Kidney (tissue), 14 donors: ENCODE results near the gene SYTL4. TPM values are rescaled to one million over a fixed set of nuclear protein-coding genes. Genes with fewer than 3 reads are reported as not detected.

ENCODE experiments used
- DNase-seq, 5 donors: peaks; one replicate each; pipeline ENCODE4 v3.0.0-alpha.2; 2013 to 2020
- FAIRE-seq: peaks from 2 replicates; lab custom pipeline; 2012; peaks lifted over from hg19 to GRCh38; lab: Jason Lieb, UNC
- H3K27ac ChIP-seq, 2 donors: one replicate each; pipeline ENCODE4 v1.7.0; 2013; ENCODE audit warnings: low read depth in 2 of 2, low read length in 2 of 2, inconsistent platforms in 1 of 2
- H3K27me3 ChIP-seq: one replicate; pipeline ENCODE4 v1.7.1; 2013; ENCODE audit warnings: low read length, inconsistent platforms; ENCODE audit not compliant: control insufficient read depth, insufficient read depth
- H3K36me3 ChIP-seq, 3 donors: one replicate each; pipeline versions ENCODE4 v1.7.0 to v1.7.1; 2013; ENCODE audit warnings: low read length in 3 of 3, control low read depth in 1 of 3, inconsistent platforms in 1 of 3; ENCODE audit not compliant: insufficient read depth in 3 of 3, control insufficient read depth in 2 of 3
- H3K4me1 ChIP-seq, 3 donors: one replicate each; pipeline versions ENCODE4 v1.7.0 to v1.7.1; 2013; ENCODE audit warnings: low read length in 3 of 3, inconsistent platforms in 1 of 3, low read depth in 1 of 3; ENCODE audit not compliant: control insufficient read depth in 2 of 3, insufficient read depth in 2 of 3
- H3K4me3 ChIP-seq, 3 donors: one replicate each; pipeline versions ENCODE4 v1.7.0 to v1.8.1; 2013; ENCODE audit warnings: low read length in 3 of 3, control low read depth in 1 of 3, inconsistent platforms in 1 of 3
- H3K9ac ChIP-seq, 3 donors: one replicate each; pipeline versions ENCODE4 v1.7.0 to v1.7.1; 2013; ENCODE audit warnings: low read length in 3 of 3, control low read depth in 1 of 3, inconsistent platforms in 1 of 3
- H3K9me3 ChIP-seq, 3 donors: one replicate each; pipeline versions ENCODE4 v1.7.0 to v1.7.1; 2013; ENCODE audit warnings: low read length in 3 of 3, control low read depth in 1 of 3, inconsistent platforms in 1 of 3; ENCODE audit not compliant: control insufficient read depth in 2 of 3, insufficient read depth in 1 of 3
- CTCF ChIP-seq: IDR thresholded peaks from 3 replicates; pipeline ENCODE4 v1.5.1; 2012; ENCODE audit warnings: mild to moderate bottlenecking, moderate library complexity, borderline replicate concordance; ENCODE audit not compliant: insufficient read depth; ENCODE audit errors: extremely low read depth
- intact Hi-C: fragments of 100-400 bp; cut with DNase I; formaldehyde crosslinking; loops from one replicate; pipeline ENCODE4 v1.11.1; 2022
- polyA plus RNA-seq: library from polyadenylated mRNA; stranded (reverse); fragments of 350-450 nt; fragmentation: Illumina TruSeq; extraction: RNeasy Lipid Tissue Mini Kit (QIAGEN cat#74804); gene quantifications from one replicate; pipeline ENCODE4 v1.2.3, GENCODE V29; 2014; ENCODE audit warnings: low read depth, low replicate concordance; ENCODE audit not compliant: insufficient read depth
- total RNA-seq: library from RNA; stranded (reverse); fragmentation: NEBNext Ultra II Directional; extraction: Animal tissue kit (Norgen Biotek cat#: 25700); gene quantifications from one replicate; pipeline ENCODE4 v1.2.1, GENCODE V29; 2021
- donor health status: control.
- donor health status: control.
- donor health status: control.
- donor health status: control.
- donor health status: control.
- donor health status: DM: yes; HTN: yes; CAD: no.
- donor health status: Normal renal cell carcinoma (clear cell type).

Gene SYTL4
- total and polyA plus RNA-seq, 2 donors from 2014 or later: 10.4 to 13.3 TPM

- no peak for DNase-seq
- H3K9me3 ChIP-seq: no peaks in the 10 kb centered on the region
- no peak for TF ChIP-seq CTCF
- no peaks in the 10 kb centered on the region for H3K4me1 ChIP-seq
- no peak for FAIRE-seq
- no peaks in the 10 kb centered on the region for H3K27me3 ChIP-seq
- H3K27ac ChIP-seq: no peak overlapping the region
- H3K9ac ChIP-seq: no peak overlapping the region
- no peak overlapping the region for H3K4me3 ChIP-seq
- H3K36me3 ChIP-seq: no peaks in the 10 kb centered on the region
- intact Hi-C loops: no loop called here
Measured at GRCh38 chrX:100643212-100643611, 88.7 kb downstream of the SYTL4 start.

- peaks cover 2% of the 10 kb centered on the region for H3K27me3 ChIP-seq
- TF ChIP-seq CTCF: no peak
- no peak overlapping the region for H3K27ac ChIP-seq
- no peaks in the 10 kb centered on the region for H3K9me3 ChIP-seq
- intact Hi-C loops: no loop called here
- no peaks in the 10 kb centered on the region for H3K36me3 ChIP-seq
- DNase-seq (peak in 2 of 5 donors; percentile 35 to 64), FAIRE-seq (no peak)
- H3K9ac ChIP-seq: no peak overlapping the region
- no peak overlapping the region for H3K4me3 ChIP-seq
- no peaks in the 10 kb centered on the region for H3K4me1 ChIP-seq
Measured at GRCh38 chrX:100642290-100642689, 89.6 kb downstream of the SYTL4 start.

DNA sequence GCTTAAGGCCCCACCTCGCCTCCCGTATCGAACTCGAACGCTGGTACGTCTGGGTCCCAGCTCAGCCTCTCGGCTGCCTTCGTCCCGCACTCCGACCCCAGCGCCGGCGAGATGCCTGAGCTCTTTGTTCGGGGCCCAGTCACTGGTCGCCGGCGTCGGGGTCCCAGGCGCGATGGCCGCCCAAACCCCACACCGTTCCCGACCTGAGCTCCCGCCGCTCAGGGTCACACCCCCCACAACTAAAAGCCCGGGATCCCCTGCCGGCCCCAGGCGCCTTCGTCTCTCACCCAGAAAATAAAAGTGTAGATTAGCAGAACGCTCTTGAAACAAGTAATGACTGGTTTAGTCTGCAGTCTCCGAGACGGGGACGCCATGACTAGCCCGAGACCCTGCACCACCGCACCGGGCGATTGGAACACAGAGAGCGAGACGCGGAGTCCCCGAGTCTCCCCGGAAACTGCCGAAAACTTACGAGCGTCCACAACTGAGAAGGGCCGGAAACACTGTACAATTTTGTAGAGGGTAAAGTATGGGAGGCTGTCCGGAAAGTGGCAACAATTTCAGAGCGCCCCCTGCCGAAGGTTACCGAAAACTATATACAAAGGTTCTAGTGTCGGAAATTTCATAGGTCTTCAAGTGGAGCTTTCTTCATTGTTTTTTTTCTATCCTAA lies 95.5 kb downstream of the SYTL4 start, which contains the start of gene TSPAN6:
TSS of gene TSPAN6 (minus strand) at position 486 of the 671 bp plus-strand sequence. CDS start at position 374, 112 bp downstream.
- no peaks in the 10 kb centered on the region for H3K9me3 ChIP-seq
- peak within 1 kb of the TSS in 1 of 2 donors; percentile 47 for H3K27ac ChIP-seq
- intact Hi-C loops: no loop called here
- peak within 1 kb of the TSS; percentile 61 to 82 (median 72) for H3K4me3 ChIP-seq
- peaks cover 0 to 3% (median 0%) of the 10 kb centered on the region in 3 donors for H3K36me3 ChIP-seq
- H3K4me1 ChIP-seq: no peaks in the 10 kb centered on the region
- DNase-seq (peak; percentile 83 to 97 (median 93)), FAIRE-seq (peak; percentile 84)
- TF ChIP-seq CTCF: peak; percentile 37
- H3K9ac ChIP-seq: peak within 1 kb of the TSS; percentile 15 to 71 (median 38)
- peaks cover 2% of the 10 kb centered on the region for H3K27me3 ChIP-seq

- intact Hi-C loops: no loop called here
- Histone ChIP-seq H3K27ac (peak overlapping the region in 1 of 2 donors; percentile 47), H3K27me3 (peaks cover 2% of the 10 kb centered on the region), H3K4me1 (no peaks in the 10 kb centered on the region), H3K9me3 (no peaks in the 10 kb centered on the region), H3K4me3 (peak overlapping the region; percentile 61 to 82 (median 72)), H3K9ac (peak overlapping the region; percentile 15 to 71 (median 38)), H3K36me3 (peaks cover 0 to 4% (median 0%) of the 10 kb centered on the region in 3 donors)
- TF ChIP-seq CTCF: no peak
- no peak for FAIRE-seq
- no peak for DNase-seq
Measured at GRCh38 chrX:100635989-100636320, 96.0 kb downstream of the SYTL4 start.
